Tibial artery (tissue), 4 donors: ENCODE results near the gene LRFN4.

ENCODE experiments used
- DNase-seq, 2 donors: peaks; one replicate each; pipeline ENCODE4 v3.0.0-alpha.2; 2019
- H3K27ac ChIP-seq, 2 donors: fragments of 200-600 bp; sonication (generic) in 1 of 2; 1 replicate in 1 of 2; 2 replicates in 1 of 2; pipeline ENCODE4 v1.5.1; 2018 to 2019; ENCODE audit warnings: mild to moderate bottlenecking in 1 of 2
- H3K27me3 ChIP-seq, 2 donors: fragments of 200-600 bp; sonication (generic) in 1 of 2; one replicate each; pipeline versions ENCODE4 v1.5.1 to v1.6.0; 2016 to 2019
- H3K36me3 ChIP-seq, 3 donors: fragments of 200-600 bp; sonication (generic) in 2 of 3; one replicate each; pipeline ENCODE4 v1.5.1; 2016 to 2019; ENCODE audit warnings: mild to moderate bottlenecking in 2 of 3
- H3K4me1 ChIP-seq, 4 donors: fragments of 200-600 bp; sonication (generic) in 2 of 4; 1 replicate in 3 of 4; 2 replicates in 1 of 4; pipeline ENCODE4 v1.5.1; 2016 to 2019
- H3K4me3 ChIP-seq, 2 donors: fragments of 200-600 bp; sonication (generic) in 1 of 2; 1 replicate in 1 of 2; 2 replicates in 1 of 2; pipeline ENCODE4 v1.5.1; 2018 to 2019; ENCODE audit warnings: mild to moderate bottlenecking in 2 of 2
- H3K9me3 ChIP-seq, 3 donors: fragments of 200-600 bp; sonication (generic) in 1 of 3; one replicate each; pipeline ENCODE4 v1.5.1; 2016 to 2019
- intact Hi-C: fragments of 100-400 bp; cut with DNase I; formaldehyde crosslinking; loops from one replicate; pipeline ENCODE4 v1.15.0; 2023; ENCODE audit warnings: low total_unique reads
- TF ChIP-seq, protein P1 (sequence below), 2 experiments: fragments of 200-600 bp in 1 of 2; fragments of 450-650 bp in 1 of 2; IDR thresholded peaks; one replicate each; pipeline ENCODE4 v1.5.1; 2017 to 2019; ENCODE audit warnings: antibody characterized with exemption in 2 of 2, mild to moderate bottlenecking in 1 of 2, moderate library complexity in 1 of 2

The LRFN4 gene

DNA sequence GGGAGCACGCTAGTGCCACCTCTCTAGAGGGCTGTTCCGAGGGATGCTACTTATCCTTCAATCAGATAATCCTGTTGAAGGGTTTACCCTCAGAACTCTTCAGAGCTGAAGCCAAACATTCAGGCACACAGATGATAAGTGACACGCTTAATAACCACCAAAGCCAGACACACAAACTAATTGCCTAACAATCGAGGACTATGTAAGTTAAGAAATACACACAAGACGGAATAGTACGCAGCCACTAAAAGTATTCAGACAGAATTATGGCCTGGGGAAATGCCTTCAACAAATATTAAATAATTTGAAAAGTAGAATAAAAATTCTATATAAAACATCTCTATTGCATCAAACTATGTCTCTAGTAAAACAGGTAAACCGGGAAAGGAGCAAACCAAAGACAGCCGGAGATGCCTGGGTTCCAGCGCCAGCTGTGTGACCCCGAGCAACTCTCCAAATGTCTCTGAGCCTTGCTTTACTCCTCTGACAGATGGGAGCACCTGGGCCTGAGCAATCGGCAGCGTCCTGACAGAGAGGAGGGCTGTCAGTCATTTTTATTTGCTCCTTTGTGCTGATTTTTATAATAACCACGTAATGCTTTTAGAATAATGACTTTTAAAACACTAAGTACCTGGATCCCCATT, 11.3 kb downstream of the LRFN4 start:
- DNase-seq: no peak
- TF ChIP-seq, protein P1, sequence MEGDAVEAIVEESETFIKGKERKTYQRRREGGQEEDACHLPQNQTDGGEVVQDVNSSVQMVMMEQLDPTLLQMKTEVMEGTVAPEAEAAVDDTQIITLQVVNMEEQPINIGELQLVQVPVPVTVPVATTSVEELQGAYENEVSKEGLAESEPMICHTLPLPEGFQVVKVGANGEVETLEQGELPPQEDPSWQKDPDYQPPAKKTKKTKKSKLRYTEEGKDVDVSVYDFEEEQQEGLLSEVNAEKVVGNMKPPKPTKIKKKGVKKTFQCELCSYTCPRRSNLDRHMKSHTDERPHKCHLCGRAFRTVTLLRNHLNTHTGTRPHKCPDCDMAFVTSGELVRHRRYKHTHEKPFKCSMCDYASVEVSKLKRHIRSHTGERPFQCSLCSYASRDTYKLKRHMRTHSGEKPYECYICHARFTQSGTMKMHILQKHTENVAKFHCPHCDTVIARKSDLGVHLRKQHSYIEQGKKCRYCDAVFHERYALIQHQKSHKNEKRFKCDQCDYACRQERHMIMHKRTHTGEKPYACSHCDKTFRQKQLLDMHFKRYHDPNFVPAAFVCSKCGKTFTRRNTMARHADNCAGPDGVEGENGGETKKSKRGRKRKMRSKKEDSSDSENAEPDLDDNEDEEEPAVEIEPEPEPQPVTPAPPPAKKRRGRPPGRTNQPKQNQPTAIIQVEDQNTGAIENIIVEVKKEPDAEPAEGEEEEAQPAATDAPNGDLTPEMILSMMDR (IDR thresholded peaks at IDR 0.05): no peak
- H3K9me3 ChIP-seq: no peaks in the 10 kb centered on the region
- no peaks in the 10 kb centered on the region for H3K4me1 ChIP-seq
- no peaks in the 10 kb centered on the region for H3K27me3 ChIP-seq
- H3K4me3 ChIP-seq: no peak overlapping the region
- no peak overlapping the region for H3K27ac ChIP-seq
- intact Hi-C loops: no loop called here
- H3K36me3 ChIP-seq: peaks cover 7 to 53% (median 10%) of the 10 kb centered on the region in 3 donors

DNA sequence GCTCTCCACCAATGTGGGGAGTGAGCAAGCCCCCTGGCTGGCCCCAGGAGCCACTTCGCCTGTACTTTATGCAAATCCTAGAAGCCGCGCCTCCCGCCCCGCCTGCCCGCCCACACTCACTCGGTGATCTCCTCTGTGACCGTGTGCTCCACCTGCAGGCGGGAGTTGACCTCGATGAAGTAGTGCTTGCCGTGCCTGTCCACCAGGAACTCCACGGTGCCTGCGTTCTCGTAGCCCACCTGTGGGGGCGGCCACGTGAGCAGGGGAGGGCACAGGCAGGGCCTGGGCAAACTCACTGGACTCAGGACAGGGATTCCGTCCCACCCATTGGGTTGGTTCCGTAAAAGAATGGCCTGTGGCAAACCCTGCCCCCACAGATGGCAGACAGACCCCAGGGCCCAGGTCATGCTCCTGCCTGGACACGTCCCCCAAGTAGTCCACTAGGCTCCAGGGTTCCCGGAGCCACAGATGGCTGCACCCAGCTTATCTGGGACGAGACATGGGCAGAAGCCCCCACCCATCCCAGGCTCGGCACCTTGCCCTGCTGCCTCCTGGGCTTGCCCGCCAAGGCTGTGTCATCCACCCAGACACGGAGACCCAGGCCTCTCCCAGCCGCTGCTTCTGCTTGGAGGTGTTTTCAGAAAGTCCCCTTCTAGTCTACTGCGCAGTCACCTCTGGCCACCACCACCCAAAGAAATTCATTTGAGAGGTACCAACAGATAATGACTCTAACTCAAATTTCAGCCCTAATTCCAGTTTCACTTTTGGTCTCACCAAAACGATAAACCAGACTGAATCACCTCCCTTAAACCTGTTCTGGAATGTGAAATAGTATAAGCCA, 12.1 kb downstream of the LRFN4 start:
- H3K36me3 ChIP-seq: peaks cover 7 to 53% (median 10%) of the 10 kb centered on the region in 3 donors
- TF ChIP-seq, protein P1 (IDR thresholded peaks at IDR 0.05): no peak
- H3K4me1 ChIP-seq: no peaks in the 10 kb centered on the region
- H3K4me3 ChIP-seq: no peak overlapping the region
- no peaks in the 10 kb centered on the region for H3K27me3 ChIP-seq
- DNase-seq: no peak
- intact Hi-C loops: no loop called here
- H3K27ac ChIP-seq: no peak overlapping the region
- no peaks in the 10 kb centered on the region for H3K9me3 ChIP-seq

DNA sequence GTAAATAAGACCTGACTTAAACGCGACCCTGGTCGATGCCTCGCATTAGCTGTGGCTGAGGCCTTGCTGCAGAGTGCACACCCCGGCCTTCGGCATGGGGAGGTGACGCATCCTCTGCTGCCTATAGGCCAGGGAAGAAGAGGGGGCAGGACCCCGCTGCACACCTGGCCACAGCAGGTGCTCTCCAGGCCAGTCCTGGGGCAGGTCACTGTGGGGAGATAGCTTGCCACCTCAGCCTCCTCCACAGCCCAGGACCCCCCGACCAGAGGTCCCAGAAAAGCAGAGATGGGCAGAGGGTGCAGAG, 12.7 kb downstream of the LRFN4 start:
- Histone ChIP-seq H3K36me3 (peaks cover 7 to 53% (median 10%) of the 10 kb centered on the region in 3 donors), H3K9me3 (no peaks in the 10 kb centered on the region), H3K4me3 (no peak overlapping the region), H3K27ac (no peak overlapping the region), H3K27me3 (no peaks in the 10 kb centered on the region), H3K4me1 (no peaks in the 10 kb centered on the region)
- no peak for DNase-seq
- TF ChIP-seq, protein P1 (IDR thresholded peaks at IDR 0.05): no peak
- intact Hi-C loops: no loop called here

DNA sequence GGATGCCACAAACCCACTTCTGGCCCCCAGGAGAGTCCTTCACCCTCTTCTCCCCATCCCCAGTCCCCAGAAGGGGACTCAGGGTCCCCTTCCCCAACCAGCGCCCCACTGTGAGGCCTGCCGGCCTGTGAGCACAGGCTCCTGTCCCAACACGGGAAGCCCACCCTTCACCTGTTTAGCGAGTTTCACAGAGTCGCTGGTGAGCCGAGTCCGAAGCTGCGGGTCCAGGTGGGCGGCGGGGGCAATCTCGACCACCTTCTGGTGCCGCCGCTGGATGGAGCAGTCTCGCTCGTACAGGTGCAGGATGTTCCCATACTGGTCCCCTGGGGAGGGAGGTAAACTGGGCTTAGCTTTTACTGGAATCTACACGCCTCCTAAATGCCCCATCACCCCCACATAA, 13.3 kb downstream of the LRFN4 start:
- no peaks in the 10 kb centered on the region for H3K9me3 ChIP-seq
- TF ChIP-seq, protein P1 (IDR thresholded peaks at IDR 0.05): no peak
- DNase-seq: no peak

DNA sequence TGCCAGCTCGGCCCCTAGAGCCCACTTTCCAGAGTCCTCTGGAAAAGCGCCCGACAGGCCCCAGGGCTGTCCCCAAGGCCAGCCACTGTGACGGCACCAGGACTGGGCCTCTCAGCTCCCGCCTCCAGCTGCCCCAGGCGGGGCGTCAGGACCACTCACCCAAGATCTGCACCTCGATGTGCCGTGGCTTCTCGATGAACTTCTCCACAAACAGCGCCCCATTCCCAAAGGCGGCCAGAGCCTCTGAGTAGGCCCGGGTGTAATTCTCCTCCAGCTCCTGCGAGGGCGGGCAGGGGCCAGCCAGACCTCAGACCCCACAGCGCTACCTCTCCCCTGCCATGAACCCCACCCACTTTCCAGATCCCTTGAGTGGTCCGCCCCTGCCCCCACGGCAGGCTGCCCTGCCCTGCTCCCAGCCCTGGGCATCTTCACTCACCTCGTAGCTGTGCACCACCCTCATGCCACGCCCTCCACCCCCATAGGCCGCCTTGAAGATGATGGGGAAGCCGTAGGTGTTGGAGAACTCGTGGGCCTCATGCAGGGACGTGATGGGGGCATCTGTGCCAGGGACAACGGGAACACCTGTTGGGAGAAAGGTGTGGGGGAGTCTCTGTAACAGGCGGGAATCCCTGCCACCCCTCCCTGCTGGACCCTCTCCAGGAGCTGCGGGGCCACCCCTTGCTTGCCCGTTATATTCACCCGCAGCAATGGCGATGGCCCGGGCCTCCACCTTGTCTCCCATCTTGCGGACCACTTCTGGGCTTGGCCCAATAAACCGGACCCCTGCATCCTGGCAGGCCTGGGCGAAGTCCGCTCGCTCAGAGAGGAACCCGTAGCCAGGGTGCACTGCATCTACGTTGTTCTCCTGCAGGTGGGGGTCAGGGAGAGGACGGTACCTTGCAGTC, 14.0 kb downstream of the LRFN4 start:
- Histone ChIP-seq H3K4me3 (no peak overlapping the region), H3K4me1 (no peaks in the 10 kb centered on the region), H3K36me3 (peaks cover 7 to 43% (median 10%) of the 10 kb centered on the region in 3 donors), H3K27me3 (no peaks in the 10 kb centered on the region), H3K9me3 (no peaks in the 10 kb centered on the region), H3K27ac (no peak overlapping the region)
- TF ChIP-seq, protein P1 (IDR thresholded peaks at IDR 0.05): no peak
- intact Hi-C loops: no loop called here
- DNase-seq: no peak

More for the DNA sequence above, 13.3 kb downstream of the LRFN4 start:
- H3K4me1 ChIP-seq: no peaks in the 10 kb centered on the region
- peaks cover 7 to 50% (median 10%) of the 10 kb centered on the region in 3 donors for H3K36me3 ChIP-seq
- intact Hi-C loops: no loop called here
- no peaks in the 10 kb centered on the region for H3K27me3 ChIP-seq
- no peak overlapping the region for H3K4me3 ChIP-seq
- no peak overlapping the region for H3K27ac ChIP-seq
